H9 (cell line): Measurements from ENCODE around the gene C2CD2. TPM values are rescaled to one million over a fixed set of nuclear protein-coding genes. Genes with fewer than 3 reads are reported as not detected.

Experiments used
- DNase-seq: peaks from one replicate; pipeline ENCODE4 v3.0.0-alpha.2; 2017
- H2AFZ ChIP-seq: one replicate; pipeline ENCODE4 v1.6.1; 2013; ENCODE audit warnings: mild to moderate bottlenecking, low read length, control low read depth, moderate library complexity
- H2AK5ac ChIP-seq: 2 replicates; pipeline ENCODE4 v1.6.1; 2013; ENCODE audit warnings: low read length, control low read depth, mixed read lengths; ENCODE audit not compliant: insufficient read length
- H2BK120ac ChIP-seq: one replicate; pipeline ENCODE4 v1.6.1; 2013; ENCODE audit warnings: low read depth, mild to moderate bottlenecking, low read length, control low read depth, inconsistent platforms; ENCODE audit not compliant: poor library complexity, severe bottlenecking
- H2BK12ac ChIP-seq: 2 replicates; pipeline ENCODE4 v1.6.1; 2013; ENCODE audit warnings: low read length, control low read depth, mixed read lengths, low read depth; ENCODE audit not compliant: insufficient read length
- H2BK15ac ChIP-seq: 2 replicates; pipeline ENCODE4 v1.6.1; 2013; ENCODE audit warnings: low read depth, low read length, control low read depth
- H2BK20ac ChIP-seq: one replicate; pipeline ENCODE4 v1.6.1; 2013; ENCODE audit warnings: low read depth, mild to moderate bottlenecking, low read length, control low read depth, inconsistent platforms; ENCODE audit not compliant: poor library complexity, severe bottlenecking
- H2BK5ac ChIP-seq: 2 replicates; pipeline ENCODE4 v1.6.1; 2013; ENCODE audit warnings: low read length, control low read depth, mixed read lengths; ENCODE audit not compliant: insufficient read length
- H3K14ac ChIP-seq: 2 replicates; pipeline ENCODE4 v1.6.1; 2013; ENCODE audit warnings: low read length, control low read depth; ENCODE audit not compliant: insufficient read depth
- H3K18ac ChIP-seq: 2 replicates; pipeline ENCODE4 v1.6.1; 2013; ENCODE audit warnings: low read depth, mild to moderate bottlenecking, mixed read lengths, low read length, control low read depth; ENCODE audit not compliant: insufficient read length
- H3K23ac ChIP-seq: 2 replicates; pipeline ENCODE4 v1.6.1; 2013; ENCODE audit warnings: low read length, control low read depth, mixed read lengths, low read depth; ENCODE audit not compliant: insufficient read length
- H3K23me2 ChIP-seq: 2 replicates; pipeline ENCODE4 v1.6.1; 2013; ENCODE audit warnings: low read depth, mild to moderate bottlenecking, mixed read lengths, low read length, control low read depth; ENCODE audit not compliant: insufficient read length, poor library complexity, severe bottlenecking
- H3K27ac ChIP-seq: 2 replicates; pipeline ENCODE4 v1.5.1; 2013; ENCODE audit warnings: low read length, control low read depth, mixed read lengths, low read depth; ENCODE audit not compliant: insufficient read length
- H3K27me3 ChIP-seq: 2 replicates; pipeline ENCODE4 v1.6.1; 2013; ENCODE audit warnings: low read length, control low read depth, inconsistent platforms; ENCODE audit not compliant: insufficient read depth
- H3K4ac ChIP-seq: 2 replicates; pipeline ENCODE4 v1.6.1; 2013; ENCODE audit warnings: low read depth, mild to moderate bottlenecking, control low read depth, inconsistent platforms, low read length, moderate library complexity
- H3K4me1 ChIP-seq: 2 replicates; pipeline ENCODE4 v1.6.1; 2013; ENCODE audit warnings: low read length, control low read depth, inconsistent platforms; ENCODE audit not compliant: insufficient read depth
- H3K4me2 ChIP-seq: 2 replicates; pipeline ENCODE4 v1.6.1; 2013; ENCODE audit warnings: low read length, control low read depth, mixed read lengths; ENCODE audit not compliant: insufficient read length, insufficient read depth
- H3K56ac ChIP-seq: 2 replicates; pipeline ENCODE4 v1.6.1; 2013; ENCODE audit warnings: low read depth, mild to moderate bottlenecking, mixed read lengths, low read length, control low read depth; ENCODE audit not compliant: insufficient read length
- H3K79me1 ChIP-seq: 2 replicates; pipeline ENCODE4 v1.6.1; 2013; ENCODE audit warnings: low read depth, mild to moderate bottlenecking, moderate library complexity, low read length, control low read depth, inconsistent platforms; ENCODE audit not compliant: insufficient read depth, poor library complexity, severe bottlenecking
- H3K79me2 ChIP-seq: 2 replicates; pipeline ENCODE4 v1.6.1; 2013; ENCODE audit warnings: low read length, control low read depth, inconsistent platforms; ENCODE audit not compliant: insufficient read depth
- H3K9ac ChIP-seq: 2 replicates; pipeline ENCODE4 v1.6.1; 2013; ENCODE audit warnings: low read length, control low read depth, mixed read lengths; ENCODE audit not compliant: insufficient read length; ENCODE audit errors: extremely low read depth
- H3K9me3 ChIP-seq: one replicate; pipeline ENCODE4 v1.6.1; 2013; ENCODE audit warnings: low read depth, low read length, inconsistent platforms; ENCODE audit not compliant: control insufficient read depth
- H3T11ph ChIP-seq: one replicate; pipeline ENCODE4 v1.6.1; 2013; ENCODE audit warnings: mild to moderate bottlenecking, low read length, control low read depth, inconsistent platforms
- H4K20me1 ChIP-seq: one replicate; pipeline ENCODE4 v1.6.1; 2013; ENCODE audit not compliant: control insufficient read depth, insufficient read length, insufficient read depth
- H4K5ac ChIP-seq: 2 replicates; pipeline ENCODE4 v1.6.1; 2013; ENCODE audit warnings: low read depth, mild to moderate bottlenecking, mixed read lengths, low read length, control low read depth; ENCODE audit not compliant: insufficient read length
- H4K8ac ChIP-seq: replicated peaks from 2 replicates; pipeline ENCODE4 v1.6.1; 2013; ENCODE audit warnings: low read length, control low read depth, mixed read lengths, low read depth; ENCODE audit not compliant: insufficient read length
- H4K91ac ChIP-seq: 2 replicates; pipeline ENCODE4 v1.6.1; 2013; ENCODE audit warnings: low read depth, mild to moderate bottlenecking, moderate library complexity, mixed read lengths, low read length, control low read depth; ENCODE audit not compliant: insufficient read length
- H3K27ac Mint-ChIP-seq, 3 experiments: 2 replicates in 2 of 3; 3 replicates in 1 of 3; pipeline ENCODE4 v1.8.0; 2020 to 2021; ENCODE audit warnings: mixed read lengths in 3 of 3, mild to moderate bottlenecking in 1 of 3, moderate library complexity in 1 of 3
- H3K27me3 Mint-ChIP-seq: 2 replicates; pipeline ENCODE4 v1.8.0; 2021; ENCODE audit warnings: low read depth, mild to moderate bottlenecking, moderate library complexity, mixed read lengths
- H3K36me3 Mint-ChIP-seq, 3 experiments: 2 replicates in 2 of 3; 3 replicates in 1 of 3; pipeline ENCODE4 v1.8.0; 2020 to 2021; ENCODE audit warnings: low read depth in 3 of 3, mixed read lengths in 3 of 3; ENCODE audit not compliant: insufficient read depth in 1 of 3
- H3K4me1 Mint-ChIP-seq, 2 experiments: 2 replicates each; pipeline ENCODE4 v1.8.0; 2020; ENCODE audit warnings: mixed read lengths in 2 of 2
- H3K4me3 Mint-ChIP-seq, 2 experiments: 2 replicates in 1 of 2; 3 replicates in 1 of 2; pipeline ENCODE4 v1.8.0; 2020 to 2021; ENCODE audit warnings: mild to moderate bottlenecking in 2 of 2, mixed read lengths in 2 of 2, moderate library complexity in 1 of 2
- H3K9me3 Mint-ChIP-seq, 2 experiments: 2 replicates in 1 of 2; 3 replicates in 1 of 2; pipeline ENCODE4 v1.8.0; 2020; ENCODE audit warnings: mild to moderate bottlenecking in 2 of 2, mixed read lengths in 2 of 2, moderate library complexity in 1 of 2
- WGBS: extraction: QIAGEN DNeasy Blood & Tissue Kit; methylation state at CpG from one replicate; pipeline ENCODE4 v1.1.7; 2013; ENCODE audit warnings: missing lambda C conversion rate, low lambda C conversion rate, mixed read lengths; ENCODE audit not compliant: insufficient read length; ENCODE audit errors: extremely low coverage; 5-methylcytosine and 5-hydroxymethylcytosine counted together
- total RNA-seq: library from RNA; stranded (reverse); gene quantifications from 2 replicates; pipeline ENCODE4 v1.2.1, GENCODE V29; 2021
- TF ChIP-seq, protein P1 (sequence below): fragments of 200-600 bp; sonication (generic); conservative IDR thresholded peaks from 3 replicates; pipeline ENCODE4 v1.8.0; 2021; ENCODE audit warnings: antibody characterized with exemption, mild to moderate bottlenecking

The C2CD2 gene
- total RNA-seq, 1 experiment from 2014 or later: 14.6 TPM

DNA sequence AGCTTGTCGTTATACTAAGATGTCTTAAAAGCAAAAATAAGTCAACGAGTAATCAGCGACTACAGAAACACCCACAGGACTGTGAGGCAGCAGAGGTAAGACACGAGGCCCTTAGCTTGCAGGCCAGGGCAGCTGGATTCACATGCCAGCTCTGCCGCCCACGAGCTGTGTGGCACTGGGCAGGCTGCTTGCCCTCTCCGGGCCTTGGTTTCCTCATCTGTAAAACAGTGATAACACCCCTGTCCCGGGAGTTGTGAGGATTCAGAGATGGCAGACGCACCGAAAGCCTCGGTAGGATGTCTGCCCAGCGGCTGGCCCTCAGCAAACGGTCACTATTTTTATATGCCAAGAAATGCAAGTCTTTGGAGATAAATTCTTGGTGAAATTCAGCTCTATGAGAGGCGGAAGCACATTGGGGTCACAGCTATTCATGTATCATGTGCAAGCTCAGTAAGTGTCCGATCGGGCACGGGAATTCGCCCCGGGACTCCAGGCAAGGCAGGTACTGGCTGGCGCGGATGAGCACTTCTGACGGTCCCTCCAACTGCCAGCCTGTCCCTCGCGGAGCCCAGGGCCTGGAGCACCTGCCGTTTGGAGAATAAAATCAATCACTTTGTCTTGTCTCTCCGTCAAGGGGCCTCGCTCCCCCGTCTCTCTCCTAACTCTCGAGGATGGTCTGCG lies 1.1 kb downstream of the C2CD2 start:
- Mint-ChIP-seq H3K9me3 (no peaks in the 10 kb centered on the region; a peak in 2 of 5 replicates), H3K27ac (no peak overlapping the region), H3K4me3 (peak overlapping the region; percentile 68 to 78), H3K4me1 (peaks cover 38 to 43% of the 10 kb centered on the region in 2 experiments), H3K27me3 (peaks cover 28% of the 10 kb centered on the region), H3K36me3 (peaks cover 0 to 5% (median 3%) of the 10 kb centered on the region in 3 experiments; a peak in 4 of 7 replicates)
- Histone ChIP-seq H2BK120ac (no peak overlapping the region), H3K23me2 (peaks cover 16% of the 10 kb centered on the region), H3K27ac (no peak overlapping the region), H3K18ac (no peak overlapping the region), H2BK20ac (no peak overlapping the region), H3K56ac (no peak overlapping the region), H3K4ac (no peak overlapping the region), H4K91ac (no peak overlapping the region), H3K79me2 (no peaks in the 10 kb centered on the region), H2AFZ (no peak overlapping the region), H4K5ac (no peak overlapping the region), H3K79me1 (no peaks in the 10 kb centered on the region), H3K27me3 (peaks cover 7% of the 10 kb centered on the region; the same call in 1 of the 2 replicates), H3K23ac (no peak overlapping the region), H3K9me3 (no peaks in the 10 kb centered on the region), H3K4me1 (peaks cover 5% of the 10 kb centered on the region; the same call in 1 of the 2 replicates), H3K4me2 (peak overlapping the region; percentile 64), H4K8ac (no peak overlapping the region), H3T11ph (no peak overlapping the region), H2BK5ac (no peak overlapping the region), H2AK5ac (no peak overlapping the region), H3K9ac (no peak overlapping the region), H3K14ac (peak overlapping the region; percentile 24; the same call in 1 of the 2 replicates), H2BK15ac (no peak overlapping the region), H4K20me1 (no peaks in the 10 kb centered on the region), H2BK12ac (no peak overlapping the region)
- no peak for DNase-seq
- WGBS: no CpG with 5 or more reads among the region's 30 CpGs
- TF ChIP-seq, protein P1, sequence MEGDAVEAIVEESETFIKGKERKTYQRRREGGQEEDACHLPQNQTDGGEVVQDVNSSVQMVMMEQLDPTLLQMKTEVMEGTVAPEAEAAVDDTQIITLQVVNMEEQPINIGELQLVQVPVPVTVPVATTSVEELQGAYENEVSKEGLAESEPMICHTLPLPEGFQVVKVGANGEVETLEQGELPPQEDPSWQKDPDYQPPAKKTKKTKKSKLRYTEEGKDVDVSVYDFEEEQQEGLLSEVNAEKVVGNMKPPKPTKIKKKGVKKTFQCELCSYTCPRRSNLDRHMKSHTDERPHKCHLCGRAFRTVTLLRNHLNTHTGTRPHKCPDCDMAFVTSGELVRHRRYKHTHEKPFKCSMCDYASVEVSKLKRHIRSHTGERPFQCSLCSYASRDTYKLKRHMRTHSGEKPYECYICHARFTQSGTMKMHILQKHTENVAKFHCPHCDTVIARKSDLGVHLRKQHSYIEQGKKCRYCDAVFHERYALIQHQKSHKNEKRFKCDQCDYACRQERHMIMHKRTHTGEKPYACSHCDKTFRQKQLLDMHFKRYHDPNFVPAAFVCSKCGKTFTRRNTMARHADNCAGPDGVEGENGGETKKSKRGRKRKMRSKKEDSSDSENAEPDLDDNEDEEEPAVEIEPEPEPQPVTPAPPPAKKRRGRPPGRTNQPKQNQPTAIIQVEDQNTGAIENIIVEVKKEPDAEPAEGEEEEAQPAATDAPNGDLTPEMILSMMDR: no peak
